GM12874 (cell line): ENCODE data around the gene SFN.

Source experiments
- TF ChIP-seq, protein P1 (sequence below): IDR thresholded peaks from 2 replicates; pipeline ENCODE4 v1.5.1; 2011; ENCODE audit warnings: low read depth, mild to moderate bottlenecking, control low read depth, low read length, moderate library complexity; ENCODE audit not compliant: insufficient read depth

SFN gene

GRCh38 chr1:26826261-26827105 lies 36.5 kb upstream of the SFN start, which contains the start of gene ZDHHC18:
Gene ZDHHC18, plus strand, starts transcription at chr1:26826688. Its CDS starts 117 bp downstream, at chr1:26826805.
- TF ChIP-seq, protein P1, sequence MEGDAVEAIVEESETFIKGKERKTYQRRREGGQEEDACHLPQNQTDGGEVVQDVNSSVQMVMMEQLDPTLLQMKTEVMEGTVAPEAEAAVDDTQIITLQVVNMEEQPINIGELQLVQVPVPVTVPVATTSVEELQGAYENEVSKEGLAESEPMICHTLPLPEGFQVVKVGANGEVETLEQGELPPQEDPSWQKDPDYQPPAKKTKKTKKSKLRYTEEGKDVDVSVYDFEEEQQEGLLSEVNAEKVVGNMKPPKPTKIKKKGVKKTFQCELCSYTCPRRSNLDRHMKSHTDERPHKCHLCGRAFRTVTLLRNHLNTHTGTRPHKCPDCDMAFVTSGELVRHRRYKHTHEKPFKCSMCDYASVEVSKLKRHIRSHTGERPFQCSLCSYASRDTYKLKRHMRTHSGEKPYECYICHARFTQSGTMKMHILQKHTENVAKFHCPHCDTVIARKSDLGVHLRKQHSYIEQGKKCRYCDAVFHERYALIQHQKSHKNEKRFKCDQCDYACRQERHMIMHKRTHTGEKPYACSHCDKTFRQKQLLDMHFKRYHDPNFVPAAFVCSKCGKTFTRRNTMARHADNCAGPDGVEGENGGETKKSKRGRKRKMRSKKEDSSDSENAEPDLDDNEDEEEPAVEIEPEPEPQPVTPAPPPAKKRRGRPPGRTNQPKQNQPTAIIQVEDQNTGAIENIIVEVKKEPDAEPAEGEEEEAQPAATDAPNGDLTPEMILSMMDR: peak; percentile 66

- TF ChIP-seq, protein P1: no peak
Measured at GRCh38 chr1:26827106-26827604, 35.8 kb upstream of the SFN start.

- TF ChIP-seq, protein P1: no peak
Measured at GRCh38 chr1:26827663-26828062, 35.3 kb upstream of the SFN start.

DNA sequence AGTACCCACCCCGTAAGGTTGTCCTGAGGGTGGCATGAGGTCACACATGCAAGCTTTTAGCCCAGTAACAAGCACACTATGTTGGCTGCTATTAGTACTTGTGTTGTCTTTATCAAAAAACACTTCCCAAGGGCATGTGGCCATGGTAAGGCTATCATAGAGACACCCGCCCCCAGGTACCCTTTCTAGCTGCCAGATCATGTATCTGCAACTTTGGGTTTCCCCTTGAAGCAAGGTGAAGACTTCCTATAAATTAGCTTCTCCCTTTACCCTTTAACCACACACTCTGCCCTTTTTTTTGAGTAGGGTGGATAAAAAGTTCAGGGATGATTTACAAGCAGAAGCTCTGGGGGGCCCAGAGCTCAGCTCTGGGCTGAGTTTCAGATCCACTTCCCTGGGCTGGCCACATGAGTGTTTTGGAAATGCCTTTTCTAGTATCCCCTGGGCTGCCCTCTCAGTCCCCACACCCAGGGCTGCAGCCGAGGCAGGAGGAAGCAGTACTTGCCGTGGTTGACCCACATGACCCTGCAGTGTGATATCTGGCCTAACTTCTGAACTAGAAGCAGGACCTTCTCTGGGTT lies 34.4 kb upstream of the SFN start:
- TF ChIP-seq, protein P1: no peak

DNA sequence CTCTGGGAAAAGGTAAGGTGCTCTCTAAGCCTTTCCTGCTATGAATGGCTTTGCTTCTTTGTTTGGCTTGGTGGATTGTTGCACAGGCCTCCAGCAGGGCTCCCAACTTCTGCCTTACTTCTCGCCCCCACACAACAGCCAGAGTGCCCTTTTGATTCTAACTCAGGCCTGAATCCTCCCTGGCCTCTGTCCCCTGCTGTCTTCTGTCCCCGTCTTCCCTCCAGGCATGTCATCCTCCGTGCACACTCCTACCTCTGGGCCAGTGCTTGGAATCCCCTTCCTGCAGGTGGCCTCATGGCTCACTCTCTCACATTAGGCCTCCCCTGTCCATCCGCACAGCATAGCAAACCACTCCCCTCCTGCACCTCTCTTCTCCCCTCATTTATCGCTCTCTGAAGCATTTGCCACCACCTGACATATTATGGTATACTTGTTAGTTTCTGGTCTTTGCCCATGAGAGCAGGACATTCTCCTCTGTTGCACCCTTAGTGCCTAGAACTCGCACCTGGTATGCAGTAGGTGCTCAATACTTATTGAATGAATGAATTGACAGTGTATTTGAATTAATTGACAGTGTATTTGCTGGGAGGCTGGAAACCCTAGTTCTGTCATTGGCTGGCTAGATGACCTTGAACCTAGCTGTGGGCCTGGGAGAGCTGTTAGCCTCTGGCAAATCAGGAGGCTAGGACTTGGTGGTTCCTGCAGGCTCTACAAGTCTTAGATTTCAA lies 33.6 kb upstream of the SFN start:
- TF ChIP-seq, protein P1: no peak

GRCh38 chr1:26831059-26831458 lies 31.9 kb upstream of the SFN start:
- TF ChIP-seq, protein P1: no peak
